NCI-H2227 (cell line): ENCODE data around the gene PMM2.
"Not testable (repeated sequence)": the region's sequence is repeated elsewhere in the genome, so short reads cannot be mapped to it uniquely, and the experiment has no call there.

Source experiments
- DNase-seq: peaks from one replicate; lab custom pipeline; 2025; ENCODE audit not compliant: unreplicated experiment; lab: John Stamatoyannopoulos, UW

PMM2 gene

DNA sequence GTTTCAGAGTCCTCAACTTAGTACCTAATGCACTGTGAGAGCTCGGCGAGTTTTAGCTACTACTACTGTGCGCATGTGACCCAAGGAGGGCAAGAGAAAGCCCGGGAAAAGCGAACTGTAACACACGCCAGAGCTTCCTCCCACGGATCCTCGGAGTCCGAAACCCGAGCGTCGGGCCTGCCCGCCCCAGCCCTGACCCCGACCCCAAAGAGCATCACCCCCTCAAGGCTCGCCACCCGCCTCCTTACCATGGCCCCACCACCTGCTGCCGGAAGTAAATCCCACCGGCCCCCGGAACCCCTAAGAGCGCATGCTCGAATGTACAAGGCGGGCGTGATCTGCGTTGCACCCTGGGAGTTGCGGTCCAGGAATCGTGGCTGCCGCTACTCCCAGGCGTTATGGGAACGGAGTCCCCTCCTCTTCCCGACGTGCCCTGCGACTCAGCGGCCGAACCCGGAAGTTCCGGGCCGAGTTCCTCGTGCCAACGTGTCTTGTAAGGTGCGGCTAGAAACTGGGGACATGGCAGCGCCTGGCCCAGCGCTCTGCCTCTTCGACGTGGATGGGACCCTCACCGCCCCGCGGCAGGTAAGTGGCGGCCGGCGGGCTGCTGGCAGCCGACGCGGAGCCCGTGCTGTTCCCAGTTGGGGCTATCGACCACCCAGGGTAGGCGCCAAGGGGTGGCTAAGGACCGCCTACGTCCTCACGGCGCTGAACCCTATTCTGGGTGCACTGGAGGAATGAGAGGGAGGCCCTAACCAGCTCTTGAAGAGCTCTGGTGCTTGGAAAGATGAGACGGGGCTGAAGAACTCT lies at the start of gene PMM2, which contains the start of gene TMEM186:
Gene PMM2, plus strand, starts transcription at position 476 of the 810 bp plus-strand sequence. Its CDS starts 44 bp downstream, at position 520.
Gene TMEM186, minus strand, starts transcription at position 276 of the 810 bp plus-strand sequence. Its CDS starts 25 bp downstream, at position 251.
- DNase-seq: peak; percentile 98

- not testable (repeated sequence) for DNase-seq
Measured at GRCh38 chr16:8748944-8749343, 48.7 kb upstream of the PMM2 start.

GRCh38 chr16:8751481-8752311 lies 45.9 kb upstream of the PMM2 start:
- DNase-seq: no peak

GRCh38 chr16:8752706-8753105 lies 44.9 kb upstream of the PMM2 start:
- DNase-seq: no peak

- DNase-seq: no peak
Measured at GRCh38 chr16:8753416-8754054, 44.1 kb upstream of the PMM2 start.

DNA sequence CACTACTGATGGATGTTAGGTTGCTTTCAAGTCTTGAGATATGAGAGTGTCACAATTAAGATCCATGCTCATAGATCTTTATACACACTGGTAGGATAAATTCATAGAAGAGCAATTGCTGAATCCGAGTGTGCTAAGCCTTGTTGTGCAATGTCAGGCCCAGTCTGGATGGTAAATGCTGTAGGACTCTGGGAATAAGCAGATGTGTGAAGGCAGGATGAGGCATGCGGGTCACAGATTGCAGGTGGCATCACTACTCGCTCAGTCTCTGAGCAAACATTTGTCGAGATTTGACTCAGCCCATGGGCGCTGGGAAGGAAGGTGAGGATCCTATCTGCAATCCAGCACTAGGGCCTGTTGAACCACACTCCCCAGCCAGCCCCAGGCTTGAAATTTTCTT lies 40.9 kb upstream of the PMM2 start:
- no peak for DNase-seq

GRCh38 chr16:8758022-8758421 lies 39.6 kb upstream of the PMM2 start:
- DNase-seq: no peak

DNA sequence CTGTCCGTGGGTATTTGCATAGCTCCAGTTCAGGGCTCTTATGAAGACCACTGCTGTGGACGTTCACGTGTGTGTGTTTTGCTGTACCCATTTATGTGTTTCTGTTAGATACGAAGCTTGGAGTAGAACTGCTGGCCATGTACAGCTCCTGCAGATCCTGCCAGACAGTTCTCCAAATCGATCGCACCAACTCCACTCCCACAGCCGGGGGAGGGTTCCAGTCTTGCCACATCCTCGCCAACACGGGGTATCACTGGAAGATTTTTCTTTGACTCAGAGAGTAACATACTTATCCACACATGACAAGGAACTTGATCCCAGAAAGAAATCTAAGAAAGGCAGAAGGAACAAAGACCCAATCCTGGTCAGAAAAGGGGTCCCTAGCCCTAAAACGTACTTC lies 37.6 kb upstream of the PMM2 start:
- no peak for DNase-seq

DNA sequence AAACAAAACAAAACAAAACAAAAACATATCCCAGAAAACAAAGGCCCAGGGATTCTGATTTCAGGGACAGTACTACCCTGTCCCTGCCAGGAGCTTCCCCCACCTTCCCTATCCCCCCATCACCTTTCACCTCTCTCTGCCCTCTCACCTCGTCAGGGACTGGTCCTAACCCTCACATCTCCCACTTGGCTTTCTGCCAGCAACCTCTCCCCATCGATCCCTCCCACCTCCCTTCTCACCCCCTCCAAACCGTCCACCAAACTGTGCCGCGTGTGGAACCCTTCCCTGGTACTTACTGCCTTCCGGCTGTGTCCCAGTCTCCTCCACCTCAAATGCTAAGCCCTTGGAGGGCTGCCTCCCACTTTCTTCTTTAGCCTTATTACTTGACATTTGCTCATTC lies 36.6 kb upstream of the PMM2 start:
- no peak for DNase-seq

DNA sequence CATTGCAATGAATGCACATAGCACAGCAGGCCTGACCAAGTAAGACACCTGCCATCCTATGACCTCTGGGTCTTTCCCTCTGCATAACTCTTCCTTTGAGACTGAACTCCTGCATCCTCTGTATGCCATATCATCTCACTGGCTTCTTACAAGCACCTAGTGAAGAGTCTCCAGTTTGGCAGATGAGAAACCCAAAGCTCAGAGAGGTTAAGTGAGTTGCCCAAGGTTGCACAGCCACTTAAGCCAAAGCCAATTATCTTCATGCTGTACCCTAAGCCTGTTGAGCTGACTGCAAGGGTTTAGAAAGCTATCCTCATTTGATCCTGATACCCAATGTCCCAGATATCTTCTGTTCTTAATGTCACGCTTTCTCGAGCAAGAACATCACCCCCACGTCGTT lies 35.4 kb upstream of the PMM2 start:
- DNase-seq: no peak

DNA sequence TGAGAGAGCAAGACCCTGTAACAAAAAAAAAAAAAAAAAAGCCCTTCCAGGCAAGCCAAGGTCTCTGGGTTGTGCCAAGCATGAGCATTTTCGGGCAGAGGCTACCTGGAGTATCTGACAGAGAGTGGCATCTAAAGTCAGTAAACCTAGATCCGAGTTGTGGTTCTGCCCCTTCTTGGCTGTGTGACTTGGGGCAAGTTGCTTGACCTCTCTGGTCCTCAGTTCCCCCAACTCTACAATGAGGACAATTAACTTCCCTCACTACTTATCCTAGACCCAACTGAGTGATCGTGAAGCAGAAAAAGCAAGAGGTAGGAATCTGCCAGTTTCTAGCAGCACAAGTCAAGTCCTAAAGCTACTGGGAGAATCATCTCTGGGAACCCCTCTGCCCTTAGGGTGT lies 34.6 kb upstream of the PMM2 start:
- no peak for DNase-seq

GRCh38 chr16:8763899-8764298 lies 33.7 kb upstream of the PMM2 start:
- DNase-seq: no peak

DNA sequence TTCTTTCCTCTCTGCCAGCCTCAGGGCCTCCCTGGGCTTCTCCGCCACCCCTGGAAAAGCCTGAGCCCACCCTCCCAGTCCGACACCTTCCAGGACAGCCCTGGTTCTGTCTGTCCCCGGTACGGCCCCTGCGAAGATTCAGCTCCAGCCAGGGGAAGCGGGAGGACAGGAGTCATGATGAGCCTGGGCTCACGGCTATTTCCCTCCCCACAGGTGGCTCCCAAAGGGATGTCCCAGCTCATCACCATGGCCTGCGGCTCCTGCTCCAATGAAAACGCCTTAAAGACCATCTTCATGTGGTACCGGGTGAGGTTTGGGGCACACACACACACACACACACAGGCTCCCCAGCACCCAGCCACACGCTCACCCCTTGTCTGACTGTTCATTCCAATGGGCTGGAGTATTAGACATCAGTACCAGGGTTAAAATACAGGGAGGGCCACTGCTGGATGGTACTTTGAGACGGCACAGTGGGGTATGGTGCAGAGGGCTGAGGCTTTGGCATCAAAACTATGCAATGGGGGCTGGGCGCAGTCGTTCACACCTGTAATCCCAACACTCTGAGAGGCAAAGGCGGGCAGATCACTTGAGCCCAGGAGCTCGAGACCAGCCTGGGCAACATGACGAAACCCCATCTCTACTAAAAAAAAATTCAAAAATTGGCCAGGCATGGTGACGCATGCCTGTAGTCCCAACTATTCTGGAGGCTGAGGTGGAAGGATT lies 33.0 kb upstream of the PMM2 start:
- no peak for DNase-seq

DNA sequence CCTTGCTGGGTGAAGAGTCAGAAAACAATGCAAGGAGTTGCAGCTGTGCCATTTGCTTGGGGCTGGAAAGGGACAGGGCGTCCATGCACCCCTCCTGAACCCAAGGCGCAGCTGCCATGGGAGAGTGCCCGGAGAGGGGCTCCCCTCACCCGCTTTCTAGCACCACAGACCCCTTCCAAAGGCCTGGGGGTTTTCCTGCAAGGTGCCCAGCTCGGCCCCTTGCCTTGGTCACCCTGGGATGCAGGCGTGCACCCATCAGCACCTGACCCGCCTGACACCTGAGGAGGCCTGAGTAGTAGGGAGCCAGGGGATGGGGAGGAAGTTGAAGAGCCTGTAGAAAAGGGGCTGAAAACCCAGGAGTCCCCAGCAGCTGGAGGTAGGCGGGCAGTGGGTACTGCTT lies 30.5 kb upstream of the PMM2 start:
- DNase-seq: no peak

- DNase-seq: no peak
Measured at GRCh38 chr16:8768283-8768682, 29.4 kb upstream of the PMM2 start.

DNA sequence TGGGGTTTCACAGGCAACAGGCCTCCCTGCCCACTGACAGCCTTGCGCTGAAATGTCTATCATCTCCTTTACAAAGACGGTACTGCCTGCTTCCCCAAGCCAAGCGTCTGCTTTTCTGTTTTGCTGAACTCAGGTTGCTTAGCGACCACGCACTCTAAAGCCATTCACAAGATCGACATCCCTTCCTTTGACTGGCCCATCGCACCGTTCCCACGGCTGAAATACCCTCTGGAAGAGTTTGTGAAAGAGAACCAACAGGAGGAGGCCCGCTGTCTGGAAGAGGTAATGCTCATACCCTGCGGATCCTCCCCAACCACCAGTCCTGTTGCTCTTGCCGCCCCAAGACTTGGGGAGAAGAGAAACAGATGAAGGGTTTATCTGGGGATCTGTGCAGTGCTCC lies 28.9 kb upstream of the PMM2 start:
- DNase-seq: no peak

DNA sequence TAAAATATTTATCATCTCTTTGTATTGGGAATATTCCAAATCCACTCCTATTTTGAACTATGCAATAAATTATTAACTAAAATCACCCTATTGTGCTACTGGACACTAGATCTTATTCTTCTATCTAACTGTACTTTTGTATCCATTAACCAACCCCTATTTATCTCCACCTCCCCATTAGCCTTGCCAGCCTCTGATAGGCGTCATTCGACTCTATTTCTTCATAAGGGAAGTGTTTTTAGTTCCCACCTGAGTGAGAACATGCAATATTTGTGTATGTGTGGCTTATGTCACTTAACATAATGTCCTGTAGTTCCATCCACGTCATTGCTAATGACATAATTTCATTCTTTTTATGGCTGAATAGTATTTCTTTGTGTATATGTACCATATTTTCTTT lies 24.1 kb upstream of the PMM2 start:
- DNase-seq: no peak

- no peak for DNase-seq
Measured at GRCh38 chr16:8774208-8774607, 23.4 kb upstream of the PMM2 start.

DNA sequence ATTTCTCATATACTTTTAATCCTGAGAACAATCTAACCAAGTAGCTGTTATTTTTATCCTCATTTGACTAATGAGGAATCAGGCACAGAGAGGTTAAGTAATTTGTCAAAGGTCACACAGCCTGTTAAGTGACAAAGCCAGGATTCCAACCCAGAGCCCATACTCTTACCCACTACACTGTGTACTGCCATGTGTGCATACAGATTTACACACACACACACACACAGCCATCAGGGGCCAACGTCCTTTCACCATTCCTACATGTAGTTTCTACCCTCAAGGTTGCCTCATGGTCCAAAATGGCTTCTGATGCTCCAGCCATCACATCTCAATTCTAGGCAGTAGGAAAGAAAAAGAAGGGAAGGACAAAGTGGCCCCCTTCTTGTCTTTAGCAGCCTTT lies 22.3 kb upstream of the PMM2 start:
- no peak for DNase-seq

GRCh38 chr16:8776129-8776584 lies 21.5 kb upstream of the PMM2 start:
- DNase-seq: no peak

DNA sequence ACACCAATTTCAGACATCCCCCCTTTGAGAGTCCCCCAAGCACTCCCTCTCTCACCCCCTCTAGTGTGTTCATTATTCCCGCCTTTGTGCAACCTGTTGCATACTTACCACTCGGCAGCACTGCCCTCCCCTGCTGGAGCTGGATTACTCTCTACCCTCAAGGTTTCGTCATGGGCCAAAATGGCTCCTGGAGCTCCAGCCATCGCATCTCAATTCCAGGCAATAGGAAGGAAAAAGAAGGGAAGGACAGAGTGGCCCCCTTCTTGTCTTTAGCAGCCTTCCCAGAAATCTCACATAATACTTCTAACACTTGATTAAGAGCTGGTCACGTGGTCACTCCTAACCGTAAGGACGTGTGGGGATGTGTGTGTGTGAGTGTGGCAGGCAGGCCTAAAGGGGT lies 20.4 kb upstream of the PMM2 start:
- DNase-seq: no peak
